Stromal cell of bone marrow (primary cell): ENCODE measurements around the gene ZFAND3.

Experiments used
- DNase-seq: peaks from one replicate; pipeline ENCODE4 v3.0.0-alpha.2; 2012; ENCODE audit warnings: low read depth

ZFAND3 gene, protein sequence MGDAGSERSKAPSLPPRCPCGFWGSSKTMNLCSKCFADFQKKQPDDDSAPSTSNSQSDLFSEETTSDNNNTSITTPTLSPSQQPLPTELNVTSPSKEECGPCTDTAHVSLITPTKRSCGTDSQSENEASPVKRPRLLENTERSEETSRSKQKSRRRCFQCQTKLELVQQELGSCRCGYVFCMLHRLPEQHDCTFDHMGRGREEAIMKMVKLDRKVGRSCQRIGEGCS

DNA sequence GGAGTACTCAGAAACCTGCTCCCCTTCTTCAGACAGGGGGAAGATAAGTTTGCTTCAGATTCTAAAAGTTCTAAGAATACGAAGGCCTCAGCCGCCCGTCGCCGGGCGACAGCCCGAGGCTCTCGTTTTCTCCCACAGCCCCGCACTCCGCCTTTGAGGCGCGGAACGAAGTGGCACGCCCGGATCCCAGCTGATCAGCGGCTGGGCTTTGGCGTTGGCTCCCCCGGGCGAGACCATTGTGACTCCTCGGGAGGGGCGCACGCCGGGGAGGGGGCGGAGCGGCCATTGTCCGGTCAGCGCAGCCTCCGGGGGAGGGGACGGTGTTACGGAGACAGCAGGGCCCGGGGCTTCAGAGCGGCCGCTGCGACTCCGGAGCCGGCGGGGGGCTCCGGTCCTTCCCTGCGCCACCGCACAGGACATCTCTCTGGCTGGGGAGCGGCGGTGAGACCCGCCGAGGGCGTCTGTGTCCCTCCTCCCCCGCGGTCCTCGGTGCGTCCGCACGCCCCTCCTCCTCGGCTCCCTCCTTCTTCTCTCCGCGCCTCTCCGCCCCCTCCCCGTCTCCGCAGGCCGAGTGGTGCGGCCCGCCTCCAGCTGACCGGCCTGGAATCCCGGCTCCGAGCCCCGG is at the start of gene ZFAND3:
ZFAND3 (plus strand) TSS at position 551 of the 625 bp plus-strand sequence. CDS start 219 bp downstream, outside the sequence.
- DNase-seq, result peak; percentile 94

DNA sequence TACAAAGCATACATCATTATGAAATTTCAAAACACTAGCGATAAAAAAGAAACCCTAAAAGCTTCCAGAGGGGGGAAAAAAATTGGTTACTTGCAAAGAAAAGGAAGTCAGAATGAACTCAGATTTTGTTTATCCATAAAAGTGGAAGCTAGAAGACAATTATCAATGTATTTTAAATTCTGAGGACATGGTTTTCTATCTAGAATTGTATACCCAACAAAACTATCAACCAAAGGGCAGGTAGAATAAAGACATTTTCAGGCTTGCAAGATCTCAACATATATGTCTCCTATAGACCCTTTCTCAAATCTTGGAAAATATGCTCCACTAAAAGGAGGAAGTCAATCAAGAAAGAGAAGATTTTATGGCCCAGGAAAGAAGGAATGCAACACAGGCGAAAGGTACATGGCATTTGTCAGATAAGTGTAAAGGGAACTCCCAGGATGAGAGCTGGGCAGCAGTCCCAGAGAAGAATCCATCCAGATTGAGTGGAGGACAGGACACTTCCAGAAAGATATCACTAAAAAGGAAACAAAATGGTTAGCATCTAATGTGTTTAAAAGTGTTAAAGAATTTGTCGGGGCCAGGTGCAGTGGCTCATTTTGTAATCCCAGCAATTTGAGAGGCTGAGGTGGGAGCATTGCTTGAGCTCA is 45.4 kb upstream of the ZFAND3 start:
- DNase-seq, result no peak

DNA sequence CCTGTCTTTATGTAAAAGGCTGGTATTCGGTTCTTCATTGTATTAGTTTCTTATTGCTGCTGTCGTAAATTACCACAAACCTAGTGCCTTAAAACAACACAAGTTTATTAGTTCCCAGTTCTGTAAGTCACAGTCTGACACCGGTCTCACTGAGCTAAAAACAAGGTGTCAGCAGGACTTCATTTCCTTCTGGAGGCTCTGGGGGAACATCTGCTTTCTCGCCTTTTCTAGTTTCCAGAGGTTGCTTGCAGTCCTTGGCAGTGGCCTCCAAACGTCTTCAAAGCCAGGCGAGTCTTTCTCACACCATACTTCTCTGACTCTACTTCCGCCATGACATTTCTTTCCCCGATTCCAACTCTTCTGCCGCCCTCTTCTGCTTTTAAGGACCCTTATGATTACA is 43.0 kb upstream of the ZFAND3 start:
- no peak for DNase-seq

DNA sequence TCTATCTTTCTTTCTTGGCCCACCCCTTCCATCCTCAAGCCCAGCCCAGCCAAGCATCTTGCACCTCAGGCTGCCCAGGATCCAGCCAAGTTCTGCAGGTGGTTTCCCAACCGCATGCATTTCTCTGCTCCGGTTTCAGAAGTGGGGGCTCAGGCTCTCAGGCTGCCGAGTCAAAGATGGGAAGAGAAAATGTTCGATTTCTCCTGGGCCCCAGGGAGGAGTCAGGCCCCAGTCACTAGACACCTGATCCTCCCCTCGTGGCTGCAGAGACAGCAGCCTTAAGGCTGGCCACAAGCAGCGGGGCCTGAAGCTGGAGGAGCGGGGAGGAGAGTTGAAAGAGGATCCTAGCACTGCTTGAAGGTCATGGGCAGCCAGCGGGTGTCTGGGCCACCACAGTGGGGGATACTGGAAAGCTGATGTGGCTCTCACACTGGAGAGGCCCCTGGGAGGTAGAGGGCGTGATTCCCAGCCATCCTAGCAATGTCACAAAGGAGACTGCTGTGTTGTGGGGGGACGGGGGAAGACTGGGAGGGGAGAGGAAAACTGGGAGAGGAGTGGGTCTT is 42.2 kb upstream of the ZFAND3 start:
- DNase-seq, result no peak

DNA sequence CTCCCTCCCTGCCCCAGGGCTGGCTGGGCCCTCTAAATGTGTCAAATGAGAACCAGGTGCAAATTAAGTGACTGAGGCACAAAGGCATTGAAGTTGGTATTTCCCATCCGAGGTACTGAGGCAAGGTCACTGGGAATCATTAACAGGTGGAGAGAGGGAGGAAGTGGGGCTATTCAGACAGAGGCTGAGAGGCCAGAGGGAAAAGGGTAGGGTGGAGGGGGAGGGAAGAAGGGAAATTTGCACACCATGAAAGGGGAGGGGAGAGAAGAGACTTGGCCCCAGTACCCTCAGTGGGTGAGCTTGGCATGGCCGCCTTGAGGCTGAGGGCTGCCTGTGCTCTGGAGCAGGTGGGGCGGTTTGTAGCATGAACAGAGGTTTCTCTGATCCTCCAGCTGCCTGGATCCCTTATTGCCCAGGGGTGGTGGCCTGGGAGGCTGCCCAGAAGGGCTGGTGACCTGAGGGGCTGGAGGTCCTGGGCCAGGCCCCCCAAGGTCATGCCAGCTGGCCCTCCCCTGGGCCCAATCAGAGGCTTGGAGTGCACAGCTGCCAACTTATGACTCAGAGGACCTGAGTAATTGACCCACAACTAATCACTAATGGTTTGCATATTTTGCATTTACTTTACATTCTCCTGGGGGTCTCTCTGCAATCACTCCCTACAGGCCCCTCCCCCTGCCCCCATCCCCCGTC is 40.3 kb upstream of the ZFAND3 start:
- DNase-seq, result no peak

DNA sequence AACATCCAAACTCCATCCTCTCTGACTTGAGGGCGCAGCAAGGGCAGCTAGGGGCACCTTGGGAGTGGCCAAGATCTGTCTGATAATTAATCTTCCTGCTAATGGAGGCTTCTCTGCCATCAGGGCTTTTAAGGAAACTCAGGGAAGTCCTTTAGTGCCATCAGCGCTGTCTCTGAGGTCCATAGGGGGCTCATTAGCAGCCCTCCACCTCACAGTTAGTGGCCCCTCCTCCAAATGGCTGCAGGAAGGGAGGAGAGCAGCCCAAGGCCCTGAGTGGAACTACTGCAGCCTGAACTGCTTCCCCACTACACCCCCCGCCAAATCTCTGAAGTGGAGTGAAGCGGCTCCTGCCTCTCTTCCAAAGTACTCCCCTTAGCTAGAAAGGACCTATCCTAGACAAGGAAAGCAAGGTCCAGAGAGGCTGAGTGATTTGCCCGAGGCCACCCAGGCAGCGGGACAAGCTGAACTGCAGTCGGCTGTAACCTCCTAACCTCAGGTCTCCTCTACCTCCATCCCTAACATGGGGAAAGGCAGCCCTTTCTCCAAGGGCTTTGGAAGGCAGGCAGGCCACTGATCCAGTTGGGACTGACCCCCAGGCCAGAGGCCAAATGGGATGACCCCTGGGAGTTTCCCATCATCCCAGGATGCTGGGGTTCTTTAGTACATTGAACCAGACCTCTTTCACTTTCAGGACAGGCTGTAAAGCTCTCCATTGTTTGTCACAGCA is 39.5 kb upstream of the ZFAND3 start:
- no peak for DNase-seq

DNA sequence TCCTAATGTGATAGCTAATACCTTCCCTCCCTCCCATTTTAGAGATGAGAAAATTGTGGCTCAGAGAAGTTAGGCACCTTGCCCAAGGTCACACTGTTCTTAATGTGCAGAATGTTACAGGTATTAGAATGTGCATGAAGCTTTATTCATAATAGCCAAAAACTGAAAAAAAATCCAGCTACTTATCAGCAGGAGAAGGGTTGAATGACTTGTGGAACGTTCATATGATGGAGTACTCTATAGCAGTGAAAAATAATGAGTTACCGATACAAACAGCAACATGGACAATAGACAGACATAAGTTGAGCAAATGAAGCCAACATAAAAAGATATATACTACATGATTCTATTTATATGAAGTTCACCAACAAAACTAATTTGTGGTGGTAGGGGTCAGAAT is 37.7 kb upstream of the ZFAND3 start:
- DNase-seq, result no peak

DNA sequence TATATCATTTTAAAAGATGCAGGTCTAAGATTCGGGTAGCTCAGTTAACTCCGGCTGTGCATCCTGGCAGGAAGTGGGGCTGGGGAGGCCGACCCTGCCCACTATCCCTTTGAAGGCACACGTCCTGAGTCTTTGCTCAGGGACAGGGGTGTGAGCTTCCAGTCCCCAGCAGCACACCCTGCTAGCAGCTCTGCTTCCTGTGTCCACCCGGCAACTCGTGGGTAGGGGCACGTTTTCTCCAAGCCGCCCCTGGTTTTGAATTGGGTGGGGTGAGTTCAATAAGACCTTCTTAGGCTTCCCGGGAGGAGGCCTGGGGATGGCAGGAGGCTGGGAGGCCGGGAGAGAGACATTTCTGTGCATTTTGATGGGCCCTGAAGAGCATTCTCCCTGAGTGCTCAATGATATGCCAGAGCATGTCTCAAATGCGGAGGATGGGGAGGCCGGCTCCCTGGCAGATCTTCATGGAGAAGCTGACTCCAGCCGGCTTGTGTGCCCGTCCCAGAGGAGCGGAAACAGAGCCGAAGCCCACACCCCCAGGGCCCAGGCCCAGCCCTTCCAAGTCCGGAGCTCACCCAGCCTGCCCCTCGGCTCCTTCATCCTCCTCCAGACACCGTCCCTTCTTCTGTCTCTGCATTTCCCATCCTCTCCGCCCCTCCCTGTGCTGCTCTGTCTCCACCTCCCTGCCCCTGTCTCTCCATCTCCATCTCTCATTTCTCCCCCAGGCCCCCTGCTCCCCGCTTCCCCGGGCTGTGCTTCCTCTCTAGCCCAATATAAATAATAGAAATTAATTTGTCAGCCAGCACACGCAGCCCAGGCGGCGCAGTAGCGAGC is 36.3 kb upstream of the ZFAND3 start:
- no peak for DNase-seq

DNA sequence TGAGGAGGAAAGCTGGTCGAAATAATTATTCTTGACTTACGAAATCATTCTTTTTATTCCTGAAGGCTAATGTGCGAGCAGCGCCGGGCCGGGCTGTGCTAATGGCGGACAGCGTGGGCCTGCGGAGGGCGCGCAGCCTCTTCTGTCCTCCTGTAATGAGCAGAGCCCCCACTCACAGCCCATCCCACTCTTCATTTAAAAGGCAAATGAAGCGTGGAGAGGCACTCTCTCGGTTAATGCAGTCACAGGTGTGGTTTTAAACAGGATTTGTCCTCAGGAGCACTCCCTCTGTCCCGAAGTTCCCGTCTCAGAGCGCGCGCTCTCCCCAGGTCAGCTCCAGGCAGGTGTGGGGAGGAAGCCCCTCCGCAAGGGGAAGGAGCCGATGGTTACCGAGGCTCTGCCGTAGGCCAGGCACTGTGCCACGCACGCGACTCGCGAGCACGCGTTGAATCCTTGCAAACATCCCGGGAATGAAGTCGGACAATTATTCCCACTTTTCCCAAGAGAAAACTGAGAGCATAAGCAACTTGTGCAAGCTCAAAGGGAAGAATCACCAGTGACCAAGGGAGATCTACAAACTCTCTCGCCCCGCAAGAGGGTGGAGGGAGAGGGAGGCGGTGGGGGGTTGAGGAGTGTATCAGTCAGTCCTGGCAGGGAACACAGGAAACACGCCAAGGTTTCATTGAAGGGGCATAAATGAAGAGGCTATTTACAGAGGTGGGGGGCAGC is 35.5 kb upstream of the ZFAND3 start:
- no peak for DNase-seq

DNA sequence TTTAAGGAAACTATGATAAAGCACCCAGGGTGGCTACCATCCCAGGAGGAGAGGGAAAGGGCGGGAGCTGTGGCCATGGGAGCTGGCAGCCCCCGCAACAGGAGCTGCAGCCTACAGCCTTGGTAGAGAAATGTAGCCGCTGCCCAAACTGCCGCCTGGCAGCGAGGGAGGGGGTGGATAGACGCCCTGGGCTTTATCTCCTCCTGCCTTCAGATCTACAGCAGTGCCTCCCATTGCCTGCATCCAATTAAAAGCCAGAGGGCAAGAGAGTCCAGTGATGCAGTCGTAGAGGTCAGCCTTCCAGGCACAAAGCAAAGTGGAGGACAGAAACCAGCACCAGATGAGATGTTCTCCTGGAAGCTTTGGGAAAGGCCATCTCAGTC is 35.0 kb upstream of the ZFAND3 start:
- DNase-seq, result no peak

DNA sequence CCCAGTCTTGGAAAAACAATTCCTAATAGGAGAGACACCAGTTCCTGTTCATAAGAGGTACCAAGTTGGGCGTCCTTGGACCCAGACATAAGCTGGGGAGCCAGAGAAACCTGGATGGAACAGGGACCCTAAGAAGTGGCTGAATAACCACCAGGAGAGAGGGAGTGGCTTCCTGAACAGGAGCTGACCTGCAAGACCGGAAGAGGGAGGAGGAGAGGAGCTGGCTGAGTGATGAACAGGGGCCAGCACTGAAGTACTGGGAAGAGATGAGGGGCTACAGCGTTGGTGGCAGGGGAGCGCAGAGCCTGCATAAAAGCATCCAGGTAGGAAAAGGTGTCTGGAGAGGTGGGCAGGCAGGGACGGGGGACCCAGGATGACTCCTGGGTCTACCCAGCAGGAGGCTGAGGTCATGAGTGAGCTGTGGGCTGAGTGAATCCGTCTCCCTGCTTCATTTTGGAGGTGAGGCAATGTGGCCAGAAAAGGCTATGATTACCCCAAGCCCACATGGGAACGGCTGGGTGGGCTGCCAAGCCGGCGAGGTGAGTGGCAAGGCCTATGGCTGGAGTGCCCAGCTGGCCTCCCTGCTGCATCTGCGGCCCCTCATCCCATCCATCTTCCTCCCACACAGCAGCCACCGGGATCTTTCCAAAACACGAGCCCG is 34.4 kb upstream of the ZFAND3 start:
- no peak for DNase-seq

DNA sequence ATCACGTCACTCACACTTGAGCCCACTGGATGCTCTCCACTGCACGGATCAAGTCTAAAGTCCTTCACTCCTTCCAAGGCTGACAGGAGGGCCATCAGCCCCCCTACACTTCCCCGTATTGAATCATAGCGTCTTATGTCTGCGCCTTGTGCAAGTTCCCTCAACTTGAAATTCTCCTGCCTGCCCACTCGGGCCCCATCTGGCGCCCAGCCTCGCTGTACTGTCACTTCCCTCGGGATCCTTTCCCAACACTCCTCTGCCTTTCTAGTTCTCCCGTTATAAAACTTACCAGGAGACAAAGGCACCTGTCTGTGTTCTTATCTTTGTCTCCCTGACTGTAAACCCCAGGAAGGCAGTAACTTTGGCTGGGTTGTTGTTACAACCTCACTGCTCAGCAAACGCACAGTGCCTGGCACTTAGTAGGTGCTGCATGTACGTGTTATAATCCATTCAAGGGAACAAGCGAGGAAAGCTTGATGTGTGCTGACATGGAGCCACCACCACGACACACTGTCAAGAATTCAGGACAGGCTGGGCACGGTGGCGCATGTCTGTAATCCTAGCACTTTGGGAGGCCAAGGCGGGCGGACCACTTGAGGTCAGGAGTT is 33.8 kb upstream of the ZFAND3 start:
- no peak for DNase-seq

DNA sequence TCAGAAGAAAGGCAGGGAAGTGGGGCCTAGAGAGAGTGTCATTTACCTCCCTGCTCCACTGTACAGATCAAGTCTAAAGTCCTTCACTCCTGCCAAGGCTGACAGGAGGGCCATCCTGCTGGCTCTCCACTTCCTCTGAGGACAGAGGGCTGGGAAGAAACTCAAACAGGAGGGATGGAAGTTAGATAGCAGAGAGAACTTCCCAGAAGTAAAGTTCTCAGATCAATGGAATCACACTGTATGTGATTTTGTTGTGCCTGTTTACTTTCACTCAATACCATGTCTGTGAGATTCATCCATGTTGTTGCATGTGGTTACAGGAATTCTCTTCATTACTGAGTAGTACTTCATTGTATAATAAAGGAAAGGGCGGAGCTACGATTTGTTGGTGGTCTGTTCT is 32.3 kb upstream of the ZFAND3 start:
- DNase-seq, result no peak

DNA sequence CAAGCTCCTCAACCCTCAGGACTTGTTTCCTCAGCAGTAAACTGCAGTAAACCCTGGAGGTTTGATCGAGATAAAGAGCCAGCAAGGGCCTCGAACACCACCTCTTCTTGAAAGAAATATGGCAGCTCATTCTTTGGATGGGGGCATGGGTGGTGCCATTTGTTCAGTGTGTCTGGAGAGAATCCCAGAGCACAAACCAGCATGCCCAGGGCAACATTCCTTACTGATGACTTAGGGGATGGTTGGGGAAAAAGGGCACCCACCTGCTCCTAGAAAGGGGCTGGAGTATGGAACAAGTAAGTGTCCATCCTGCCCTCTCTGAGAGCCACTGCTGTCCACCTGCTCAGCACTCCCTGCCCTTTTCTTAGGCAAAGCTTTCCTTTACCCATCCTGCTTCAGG is 31.3 kb upstream of the ZFAND3 start:
- DNase-seq, result no peak

DNA sequence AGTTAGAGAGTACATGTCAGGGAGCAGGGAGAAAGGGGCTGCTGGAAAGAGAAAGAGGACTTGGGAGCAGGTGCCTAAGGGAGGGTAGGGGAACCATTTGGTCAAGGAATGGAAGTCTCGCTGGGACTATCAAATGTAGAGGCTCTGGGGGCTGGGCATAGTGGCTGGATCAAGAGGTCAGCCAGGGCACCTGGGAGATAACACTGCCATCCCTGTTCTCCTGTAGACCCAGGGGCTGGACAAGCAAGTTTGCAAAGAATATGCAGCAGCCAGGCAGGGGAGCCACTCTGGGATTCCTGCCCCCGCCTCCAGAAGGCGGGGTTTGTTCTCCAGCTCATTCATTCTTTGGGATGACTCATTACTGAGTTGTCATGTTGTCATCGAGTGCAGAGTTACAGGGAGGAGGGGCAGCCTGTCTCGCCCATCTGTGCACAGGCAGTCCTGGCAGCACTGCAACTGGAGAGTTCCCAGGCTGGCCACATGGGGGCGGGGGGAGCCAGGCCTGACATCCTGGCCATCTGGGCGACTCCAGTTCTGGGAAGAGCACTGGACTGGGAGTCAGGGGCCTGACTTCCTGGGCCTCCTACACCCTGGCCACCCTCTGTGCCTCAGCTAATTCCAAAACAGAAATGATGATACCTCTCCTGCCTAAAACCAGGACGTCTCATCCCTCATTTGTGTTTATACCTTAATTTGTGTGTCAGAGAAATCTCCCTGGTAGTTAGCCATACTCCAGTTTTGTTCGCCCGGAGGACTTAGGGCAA is 28.2 kb upstream of the ZFAND3 start:
- peak; percentile 96 for DNase-seq

DNA sequence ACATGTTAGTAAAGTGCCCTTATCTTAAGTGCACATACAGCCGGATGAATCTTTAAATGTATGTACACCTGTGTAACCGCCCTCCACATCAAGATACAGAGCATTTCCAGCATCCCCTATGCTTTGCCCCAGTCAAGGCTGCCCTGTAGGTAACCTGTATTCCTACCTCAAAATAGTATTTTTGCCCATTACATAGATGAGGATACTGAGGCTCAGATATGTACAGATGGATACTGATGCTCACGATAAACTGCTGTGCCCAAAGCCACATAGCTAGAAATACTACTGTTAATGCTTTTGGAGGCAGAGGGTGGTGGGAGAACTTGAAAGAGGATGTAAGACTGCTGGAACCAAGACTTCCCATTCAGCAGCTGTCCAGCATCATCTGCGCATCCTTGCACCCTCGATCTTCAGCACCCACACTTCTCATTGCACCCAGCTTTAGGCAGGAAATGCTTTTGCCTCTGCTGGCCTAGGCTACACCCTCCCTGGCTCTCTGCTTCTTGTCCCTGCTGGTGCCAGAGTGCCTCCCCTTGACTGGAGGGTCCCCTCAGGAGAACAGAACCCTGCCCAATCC is 27.0 kb upstream of the ZFAND3 start:
- DNase-seq, result no peak

DNA sequence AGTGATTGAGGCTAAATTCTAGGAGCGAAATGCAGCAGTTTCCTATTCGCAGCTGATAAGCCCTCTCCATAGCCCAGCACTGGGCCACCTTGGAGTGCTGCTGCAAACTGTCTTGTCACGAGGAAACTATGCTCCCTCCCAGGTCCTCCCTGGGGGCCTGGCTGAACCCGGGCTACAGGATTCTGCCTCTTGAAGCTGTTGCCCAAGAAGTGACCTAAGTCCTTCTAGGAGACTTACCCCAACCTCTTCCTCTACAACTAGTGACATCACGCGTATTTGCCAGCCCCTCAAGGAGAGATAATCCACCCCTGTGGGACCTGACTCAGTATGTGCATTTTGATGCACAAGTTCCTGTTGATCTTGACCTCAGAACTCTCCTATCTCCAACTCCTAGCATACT is 26.5 kb upstream of the ZFAND3 start:
- DNase-seq, result no peak

DNA sequence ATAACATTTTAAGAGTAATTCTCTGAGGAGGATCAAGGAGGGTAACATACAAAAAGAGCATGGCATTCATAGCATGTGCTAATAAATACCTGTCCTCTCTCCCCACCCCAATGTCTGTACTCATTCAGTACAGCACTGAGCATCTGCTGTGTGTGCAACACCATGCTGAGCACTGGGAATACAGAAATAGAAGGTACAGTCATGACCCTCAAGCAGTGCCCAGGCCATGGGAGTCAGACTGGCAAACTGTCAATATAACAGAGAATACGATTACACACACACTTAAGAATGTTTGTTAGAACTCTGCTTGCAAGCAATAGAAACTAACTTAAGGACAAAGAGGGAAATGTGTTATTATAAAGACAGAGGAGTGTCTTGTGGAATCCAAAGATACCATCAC is 24.7 kb upstream of the ZFAND3 start:
- DNase-seq, result no peak
